ENCODE results near the gene BLOC1S1.
"Not testable (repeated sequence)": the region's sequence is repeated elsewhere in the genome, so short reads cannot be mapped to it uniquely, and the experiment has no call there.

Gene BLOC1S1

GRCh38 chr12:55745361-55746173, 29.7 kb downstream of the BLOC1S1 start:
- DNase-seq (ENCODE audit: low spot score): no peak

- DNase-seq (ENCODE audit: low spot score): no peak
Measured at GRCh38 chr12:55746174-55746912, 30.5 kb downstream of the BLOC1S1 start.

- DNase-seq (ENCODE audit: low spot score): no peak
Measured at GRCh38 chr12:55746913-55747231, 31.0 kb downstream of the BLOC1S1 start.

- no peak for DNase-seq (ENCODE audit: low spot score)
Measured at GRCh38 chr12:55748230-55748993, 32.6 kb downstream of the BLOC1S1 start.

- DNase-seq (ENCODE audit: low spot score): no peak
Measured at GRCh38 chr12:55755246-55755645, 39.4 kb downstream of the BLOC1S1 start.

GRCh38 chr12:55757701-55758100, 41.9 kb downstream of the BLOC1S1 start:
- DNase-seq (ENCODE audit: low spot score): no peak

- DNase-seq (ENCODE audit: low spot score): not testable (repeated sequence)
Measured at GRCh38 chr12:55758575-55758974, 42.7 kb downstream of the BLOC1S1 start.

- DNase-seq (ENCODE audit: low spot score): no peak
Measured at GRCh38 chr12:55760663-55761062, 44.8 kb downstream of the BLOC1S1 start.

- no peak for DNase-seq (ENCODE audit: low spot score)
Measured at GRCh38 chr12:55762646-55763045, 46.8 kb downstream of the BLOC1S1 start.

- no peak for DNase-seq (ENCODE audit: low spot score)
Measured at GRCh38 chr12:55765736-55766290, 50.0 kb downstream of the BLOC1S1 start.

- no peak for DNase-seq (ENCODE audit: low spot score)
Measured at GRCh38 chr12:55767156-55767555, 51.3 kb downstream of the BLOC1S1 start.
